ENCODE measurements around the gene RNF157. TPM values are rescaled to one million over a fixed set of nuclear protein-coding genes. Genes with fewer than 3 reads are reported as not detected.

Gene RNF157
- total and polyA plus RNA-seq, 2 of the 13 experiments (the other 11 are each of a cell fraction or from before 2014, with no cell fraction given): 0.44 to 1.5 TPM

GRCh38 chr17:76138234-76138895 lies 101.9 kb downstream of the RNF157 start (continued):
- no peak for TF ChIP-seq ZBTB49 (CRISPR knock-in tag; IDR thresholded peaks at IDR 0.05; ENCODE audit: borderline replicate concordance)
- no peak for TF ChIP-seq PRMT3 (CRISPR knock-in tag; IDR thresholded peaks at IDR 0.05; ENCODE audit: borderline replicate concordance, low read depth)
- peak; percentile 98 for TF ChIP-seq ZBTB7A (CRISPR knock-in tag; IDR thresholded peaks at IDR 0.05)
- TF ChIP-seq KLF11 (CRISPR knock-in tag; IDR thresholded peaks at IDR 0.05): no peak
- peak; percentile 72 for TF ChIP-seq DMAP1 (CRISPR knock-in tag; IDR thresholded peaks at IDR 0.05)
- 0 out of 2 replicates have a peak, but pooled peaks have one; percentile 37 for TF ChIP-seq ARNTL (CRISPR knock-in tag; IDR thresholded peaks at IDR 0.05)
- TF ChIP-seq ZIK1 (CRISPR knock-in tag; IDR thresholded peaks at IDR 0.05; ENCODE audit: borderline replicate concordance, low read depth): peak; percentile 72; the same call in 1 of the 2 replicates
- no peak for TF ChIP-seq NR2C2 (CRISPR knock-in tag; IDR thresholded peaks at IDR 0.05; ENCODE audit: borderline replicate concordance)
- peak; percentile 81; the same call in 1 of the 2 replicates for TF ChIP-seq GLI4 (CRISPR knock-in tag; IDR thresholded peaks at IDR 0.05; ENCODE audit: borderline replicate concordance)
- TF ChIP-seq HOXA5 (CRISPR knock-in tag; IDR thresholded peaks at IDR 0.05): peak; percentile 95
- peak; percentile 79; the same call in 1 of the 2 replicates for TF ChIP-seq SIX1 (CRISPR knock-in tag; IDR thresholded peaks at IDR 0.05; ENCODE audit: borderline replicate concordance)
- 0 out of 2 replicates have a peak, but pooled peaks have one; percentile 45 for TF ChIP-seq ZNF761 (CRISPR knock-in tag; conservative IDR thresholded peaks at IDR 0.05)
- TF ChIP-seq SMC3 (IDR thresholded peaks at IDR 0.05; ENCODE audit: low read length): no peak
- peak; percentile 41; the same call in 1 of the 2 replicates for TF ChIP-seq ZBTB26 (CRISPR knock-in tag; IDR thresholded peaks at IDR 0.05; ENCODE audit: borderline replicate concordance)
- no peak for TF ChIP-seq RAD51 (IDR thresholded peaks at IDR 0.05; ENCODE audit: borderline replicate concordance)
- TF ChIP-seq FOXK2 (IDR thresholded peaks at IDR 0.05): no peak
- TF ChIP-seq SRSF9 (IDR thresholded peaks at IDR 0.05; ENCODE audit: borderline replicate concordance, insufficient read depth, low read depth, low read length, poor library complexity, severe bottlenecking): no peak
- TF ChIP-seq, protein P1, sequence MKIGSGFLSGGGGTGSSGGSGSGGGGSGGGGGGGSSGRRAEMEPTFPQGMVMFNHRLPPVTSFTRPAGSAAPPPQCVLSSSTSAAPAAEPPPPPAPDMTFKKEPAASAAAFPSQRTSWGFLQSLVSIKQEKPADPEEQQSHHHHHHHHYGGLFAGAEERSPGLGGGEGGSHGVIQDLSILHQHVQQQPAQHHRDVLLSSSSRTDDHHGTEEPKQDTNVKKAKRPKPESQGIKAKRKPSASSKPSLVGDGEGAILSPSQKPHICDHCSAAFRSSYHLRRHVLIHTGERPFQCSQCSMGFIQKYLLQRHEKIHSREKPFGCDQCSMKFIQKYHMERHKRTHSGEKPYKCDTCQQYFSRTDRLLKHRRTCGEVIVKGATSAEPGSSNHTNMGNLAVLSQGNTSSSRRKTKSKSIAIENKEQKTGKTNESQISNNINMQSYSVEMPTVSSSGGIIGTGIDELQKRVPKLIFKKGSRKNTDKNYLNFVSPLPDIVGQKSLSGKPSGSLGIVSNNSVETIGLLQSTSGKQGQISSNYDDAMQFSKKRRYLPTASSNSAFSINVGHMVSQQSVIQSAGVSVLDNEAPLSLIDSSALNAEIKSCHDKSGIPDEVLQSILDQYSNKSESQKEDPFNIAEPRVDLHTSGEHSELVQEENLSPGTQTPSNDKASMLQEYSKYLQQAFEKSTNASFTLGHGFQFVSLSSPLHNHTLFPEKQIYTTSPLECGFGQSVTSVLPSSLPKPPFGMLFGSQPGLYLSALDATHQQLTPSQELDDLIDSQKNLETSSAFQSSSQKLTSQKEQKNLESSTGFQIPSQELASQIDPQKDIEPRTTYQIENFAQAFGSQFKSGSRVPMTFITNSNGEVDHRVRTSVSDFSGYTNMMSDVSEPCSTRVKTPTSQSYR (CRISPR knock-in tag; IDR thresholded peaks at IDR 0.05; ENCODE audit: borderline replicate concordance): peak; percentile 99
- no peak for TF ChIP-seq ATAD3A (CRISPR knock-in tag; IDR thresholded peaks at IDR 0.05)
- 0 out of 2 replicates have a peak, but pooled peaks have one; percentile 16 for TF ChIP-seq FOSL1 (CRISPR knock-in tag; IDR thresholded peaks at IDR 0.05; ENCODE audit: borderline replicate concordance)
- TF ChIP-seq FOXA1 (IDR thresholded peaks at IDR 0.05): no peak
- TF ChIP-seq FOXA1 (CRISPR knock-in tag; IDR thresholded peaks at IDR 0.05): peak; percentile 82
- TF ChIP-seq HCFC1 (IDR thresholded peaks at IDR 0.05; ENCODE audit: low read depth, low read length): 0 out of 2 replicates have a peak, but pooled peaks have one; percentile 12
- TF ChIP-seq KDM3A (CRISPR knock-in tag; IDR thresholded peaks at IDR 0.05; ENCODE audit: low read depth): peak; percentile 78; the same call in 1 of the 2 replicates
- TF ChIP-seq ZNF724P (CRISPR knock-in tag; IDR thresholded peaks at IDR 0.05; ENCODE audit: borderline replicate concordance): no peak; the same call in 1 of the 2 replicates
- peak; percentile 88 for TF ChIP-seq ZNF264 (CRISPR knock-in tag; IDR thresholded peaks at IDR 0.05)
